ENCODE data around the gene FER1L5.

DNA sequence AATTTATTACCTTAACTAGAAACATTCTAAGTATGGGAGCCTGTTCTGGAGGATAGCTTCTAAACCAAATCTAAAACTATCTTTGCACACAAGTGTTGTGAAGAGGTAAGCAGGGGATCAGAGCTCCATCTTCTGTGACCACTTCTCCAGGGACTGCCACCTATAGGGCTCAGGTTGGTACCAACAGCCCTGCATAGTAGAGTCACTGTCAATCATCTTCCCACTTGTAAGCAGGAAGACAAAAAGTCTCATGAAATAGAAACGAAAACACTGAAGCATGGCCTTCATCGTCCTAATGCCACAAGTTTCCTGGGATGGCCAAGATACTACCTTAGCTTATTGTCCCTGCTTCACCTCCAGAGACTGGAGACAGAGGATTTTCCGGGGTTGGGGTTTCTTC is 48.3 kb upstream of the FER1L5 start:
- TF ChIP-seq EP300 (IDR thresholded peaks at IDR 0.05; ENCODE audit: borderline replicate concordance): no peak
- TF ChIP-seq CREB1 (IDR thresholded peaks at IDR 0.05; ENCODE audit: low read depth): no peak
- TF ChIP-seq TAF1 (IDR thresholded peaks at IDR 0.05; ENCODE audit: low read depth): no peak
- TF ChIP-seq TEAD4 (IDR thresholded peaks at IDR 0.05): no peak
- TF ChIP-seq YY1 (IDR thresholded peaks at IDR 0.05; ENCODE audit: low read depth): no peak
